ENCODE data around the gene SLCO2B1. TPM values are rescaled to one million over a fixed set of nuclear protein-coding genes. Genes with fewer than 3 reads are reported as not detected.

SLCO2B1 gene
- total RNA-seq, 4 donors from 2014 or later, result 6.1 to 9.7 (median 7.1) TPM

- Histone ChIP-seq H3K27ac (no peak overlapping the region), H3K27me3 (no peaks in the 10 kb centered on the region), H3K36me3 (peaks cover 3% of the 10 kb centered on the region), H3K4me3 (no peak overlapping the region), H3K4me1 (peaks cover 41% of the 10 kb centered on the region), H3K9me3 (no peaks in the 10 kb centered on the region)
- DNase-seq (ENCODE audit: low spot score in 2 of 2), result no peak
- TF ChIP-seq CTCF (IDR thresholded peaks at IDR 0.05) (no peak), EP300 (IDR thresholded peaks at IDR 0.05) (no peak), POLR2A (IDR thresholded peaks at IDR 0.05) (no peak), POLR2AphosphoS5 (IDR thresholded peaks at IDR 0.05) (no peak)
- 100% methylated on average over 1 of the region's 2 CpGs for WGBS
These were observed 39.9 kb downstream of the SLCO2B1 start for GRCh38 chr11:75190652-75191329.

GRCh38 chr11:75191330-75191717, 40.4 kb downstream of the SLCO2B1 start:
- Histone ChIP-seq H3K27ac (no peak overlapping the region), H3K9me3 (no peaks in the 10 kb centered on the region)
- 82% methylated on average over 1 of the region's 3 CpGs for WGBS

GRCh38 chr11:75193271-75193670, 42.4 kb downstream of the SLCO2B1 start:
- no peak for TF ChIP-seq CTCF (IDR thresholded peaks at IDR 0.05)
- no peak for TF ChIP-seq EP300 (IDR thresholded peaks at IDR 0.05)
- no peak for TF ChIP-seq POLR2AphosphoS5 (IDR thresholded peaks at IDR 0.05)
- TF ChIP-seq POLR2A (IDR thresholded peaks at IDR 0.05), result no peak
- 92% methylated on average over 15 of the region's 15 CpGs for WGBS

More at GRCh38 chr11:75191330-75191717, 40.4 kb downstream of the SLCO2B1 start:
- Histone ChIP-seq H3K27me3 (no peaks in the 10 kb centered on the region), H3K4me3 (no peak overlapping the region), H3K36me3 (peaks cover 3% of the 10 kb centered on the region), H3K4me1 (peaks cover 42% of the 10 kb centered on the region)
- no peak for DNase-seq (ENCODE audit: low spot score in 2 of 2)
- TF ChIP-seq POLR2AphosphoS5 (IDR thresholded peaks at IDR 0.05) (no peak), POLR2A (IDR thresholded peaks at IDR 0.05) (no peak), CTCF (IDR thresholded peaks at IDR 0.05) (no peak), EP300 (IDR thresholded peaks at IDR 0.05) (no peak)

GRCh38 chr11:75193711-75194110, 42.8 kb downstream of the SLCO2B1 start:
- no peak overlapping the region for H3K27ac ChIP-seq
- 63% methylated on average over 1 of the region's 2 CpGs for WGBS

More at GRCh38 chr11:75193271-75193670, 42.4 kb downstream of the SLCO2B1 start:
- peaks cover 47% of the 10 kb centered on the region for H3K4me1 ChIP-seq
- H3K36me3 ChIP-seq, result no peaks in the 10 kb centered on the region
- no peak overlapping the region for H3K4me3 ChIP-seq
- no peaks in the 10 kb centered on the region for H3K9me3 ChIP-seq
- DNase-seq (ENCODE audit: low spot score in 2 of 2), result no peak
- no peak overlapping the region for H3K27ac ChIP-seq
- no peaks in the 10 kb centered on the region for H3K27me3 ChIP-seq

More at GRCh38 chr11:75193711-75194110, 42.8 kb downstream of the SLCO2B1 start:
- no peaks in the 10 kb centered on the region for H3K27me3 ChIP-seq
- peaks cover 49% of the 10 kb centered on the region for H3K4me1 ChIP-seq
- no peak overlapping the region for H3K4me3 ChIP-seq
- no peaks in the 10 kb centered on the region for H3K36me3 ChIP-seq
- DNase-seq (ENCODE audit: low spot score in 2 of 2), result no peak
- no peak for TF ChIP-seq EP300 (IDR thresholded peaks at IDR 0.05)
- TF ChIP-seq POLR2A (IDR thresholded peaks at IDR 0.05), result no peak
- no peak for TF ChIP-seq CTCF (IDR thresholded peaks at IDR 0.05)
- no peak for TF ChIP-seq POLR2AphosphoS5 (IDR thresholded peaks at IDR 0.05)
- H3K9me3 ChIP-seq, result no peaks in the 10 kb centered on the region

Measured in suprapubic skin (tissue), 4 donors.